HepG2 (cell line): ENCODE results near the gene MAFB. TPM values are rescaled to one million over a fixed set of nuclear protein-coding genes. Genes with fewer than 3 reads are reported as not detected.

ENCODE experiments used
- CBX5 ChIP-seq: sonication (generic); formaldehyde crosslinking; IDR thresholded peaks from 2 replicates; pipeline ENCODE4 v1.4.0; 2020; ENCODE audit warnings: missing genetic modification reagents, borderline replicate concordance
- ERF ChIP-seq: IDR thresholded peaks from 2 replicates; pipeline ENCODE4 v1.6.1; 2018; ENCODE audit warnings: missing biosample characterization, missing genetic modification reagents
- FOXA3 ChIP-seq: IDR thresholded peaks from 2 replicates; pipeline ENCODE4 v1.6.1; 2016; ENCODE audit warnings: missing genetic modification reagents, missing compliant biosample characterization
- HIVEP1 ChIP-seq: sonication (generic); formaldehyde crosslinking; IDR thresholded peaks from 2 replicates; pipeline ENCODE4 v1.4.0; 2020; ENCODE audit warnings: mild to moderate bottlenecking, missing genetic modification reagents
- HNRNPLL ChIP-seq: fragments of 200-400 bp; formaldehyde crosslinking; IDR thresholded peaks from 2 replicates; pipeline ENCODE4 v1.6.1; 2017; ENCODE audit warnings: mild to moderate bottlenecking, low read depth, low read length; ENCODE audit not compliant: poor library complexity, severe bottlenecking
- RAD21 ChIP-seq: fragments of 450-650 bp; formaldehyde crosslinking; IDR thresholded peaks from 2 replicates; pipeline ENCODE4 v1.5.0; 2020; ENCODE audit warnings: mild to moderate bottlenecking
- SRSF4 ChIP-seq: fragments of 200-400 bp; formaldehyde crosslinking; IDR thresholded peaks from one replicate; pipeline ENCODE4 v1.6.1; 2018; ENCODE audit warnings: mild to moderate bottlenecking, low read depth, low read length, moderate library complexity; ENCODE audit not compliant: poor library complexity, severe bottlenecking
- ZNF234 ChIP-seq: sonication (generic); formaldehyde crosslinking; conservative IDR thresholded peaks from 2 replicates; pipeline ENCODE4 v1.5.1; 2020; ENCODE audit warnings: mild to moderate bottlenecking, missing genetic modification reagents
- ZNF235 ChIP-seq: sonication (generic); formaldehyde crosslinking; IDR thresholded peaks from 2 replicates; pipeline ENCODE4 v1.8.1; 2023; ENCODE audit warnings: mild to moderate bottlenecking, missing genetic modification reagents, borderline replicate concordance
- ZNF569 ChIP-seq: sonication (generic); formaldehyde crosslinking; IDR thresholded peaks from 2 replicates; pipeline ENCODE4 v1.5.0; 2020; ENCODE audit warnings: mild to moderate bottlenecking, missing genetic modification reagents, moderate library complexity, borderline replicate concordance
- polyA plus RNA-seq, 8 experiments: library from polyadenylated mRNA; depleted of rRNA in 3 of 8; stranded (reverse) in 7 of 8; unstranded in 1 of 8; fragments of >200 nt; fragmentation: Illumina TruSeq in 4 of 8; extraction: Trizol in 4 of 8; gene quantifications; 2 replicates each; pipeline versions ENCODE4 v1.2.1 to v1.2.3, GENCODE V29; 2011 to 2016; ENCODE audit warnings: low read depth in 4 of 8, missing spikeins in 1 of 8, mixed read lengths in 1 of 8; ENCODE audit not compliant: insufficient read depth in 1 of 8
- total RNA-seq, 5 experiments: library from RNA; depleted of rRNA; stranded (reverse); fragments of >200 nt; fragmentation: Illumina TruSeq; extraction: Trizol; gene quantifications; 2 replicates each; pipeline ENCODE4 v1.2.3, GENCODE V29; 2016; ENCODE audit warnings: low read depth in 1 of 5
- TF ChIP-seq, protein P1 (sequence below): sonication (generic); formaldehyde crosslinking; IDR thresholded peaks from 2 replicates; pipeline ENCODE4 v1.5.0; 2020; ENCODE audit warnings: mild to moderate bottlenecking, missing genetic modification reagents
- TF ChIP-seq, protein P2 (sequence below): IDR thresholded peaks from 2 replicates; pipeline ENCODE4 v1.6.1; 2012; ENCODE audit warnings: low read depth, low read length, improper control_type of control experiment
- TF ChIP-seq, protein P3 (sequence below): IDR thresholded peaks from 2 replicates; pipeline ENCODE4 v1.6.1; 2016; ENCODE audit warnings: low read depth, missing genetic modification reagents, missing compliant biosample characterization
- TF ChIP-seq, protein P4 (sequence below): sonication (generic); formaldehyde crosslinking; conservative IDR thresholded peaks from 2 replicates; pipeline ENCODE4 v1.4.0; 2020; ENCODE audit warnings: missing genetic modification reagents

The MAFB gene
- total and polyA plus RNA-seq, 2 of the 13 experiments (the other 11 are each of a cell fraction or from before 2014, with no cell fraction given), result 0.08 to 0.11 TPM

DNA sequence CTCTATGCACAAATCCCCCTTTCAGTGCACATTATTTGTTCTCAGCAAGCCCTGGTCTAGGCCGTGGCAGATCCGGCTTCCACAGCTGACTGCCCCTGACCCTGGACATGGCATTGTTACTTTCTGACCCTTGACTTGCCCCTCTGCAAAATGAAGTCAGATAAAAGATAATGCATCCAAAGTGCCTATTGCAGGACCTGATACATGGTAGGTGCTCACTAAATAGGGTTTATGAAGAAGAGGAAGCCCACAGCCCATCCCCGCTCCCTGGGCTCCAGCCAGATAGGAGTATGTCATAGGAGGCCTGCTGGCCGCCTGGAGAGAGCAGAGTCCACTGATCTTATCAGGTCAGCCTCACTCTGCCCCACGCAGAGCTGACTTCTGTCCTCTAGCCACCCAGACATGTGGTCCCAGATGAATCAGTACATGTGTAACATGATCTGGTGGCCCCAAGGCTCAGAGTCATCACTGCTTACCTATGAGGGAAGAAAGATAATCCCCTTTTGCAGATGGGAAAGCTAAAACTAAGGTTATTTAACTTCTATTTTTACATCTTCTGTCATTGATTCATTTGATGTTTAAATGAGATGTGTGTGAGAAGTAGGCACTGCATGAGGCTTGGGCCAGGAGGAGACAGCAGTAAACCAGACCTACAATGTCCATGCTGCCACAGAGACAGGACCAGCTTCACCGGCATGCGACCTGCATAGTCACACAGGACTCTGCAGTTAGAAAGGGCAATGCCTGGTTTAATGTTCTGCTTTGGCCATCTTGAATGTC lies 20.4 kb downstream of the MAFB start (continued):
- TF ChIP-seq ZNF569 (CRISPR knock-in tag) (0 out of 2 replicates have a peak, but pooled peaks have one; percentile 77), RAD21 (CRISPR knock-in tag) (no peak; the same call in 1 of the 2 replicates), ZNF235 (CRISPR knock-in tag) (no peak), SRSF4 (no peak), ERF (peak; percentile 71; the same call in 1 of the 2 replicates), CBX5 (CRISPR knock-in tag) (peak; percentile 29; the same call in 1 of the 2 replicates), ZNF234 (CRISPR knock-in tag) (no peak), FOXA3 (peak; percentile 79), HIVEP1 (no peak), HNRNPLL (no peak)
- TF ChIP-seq, protein P1, sequence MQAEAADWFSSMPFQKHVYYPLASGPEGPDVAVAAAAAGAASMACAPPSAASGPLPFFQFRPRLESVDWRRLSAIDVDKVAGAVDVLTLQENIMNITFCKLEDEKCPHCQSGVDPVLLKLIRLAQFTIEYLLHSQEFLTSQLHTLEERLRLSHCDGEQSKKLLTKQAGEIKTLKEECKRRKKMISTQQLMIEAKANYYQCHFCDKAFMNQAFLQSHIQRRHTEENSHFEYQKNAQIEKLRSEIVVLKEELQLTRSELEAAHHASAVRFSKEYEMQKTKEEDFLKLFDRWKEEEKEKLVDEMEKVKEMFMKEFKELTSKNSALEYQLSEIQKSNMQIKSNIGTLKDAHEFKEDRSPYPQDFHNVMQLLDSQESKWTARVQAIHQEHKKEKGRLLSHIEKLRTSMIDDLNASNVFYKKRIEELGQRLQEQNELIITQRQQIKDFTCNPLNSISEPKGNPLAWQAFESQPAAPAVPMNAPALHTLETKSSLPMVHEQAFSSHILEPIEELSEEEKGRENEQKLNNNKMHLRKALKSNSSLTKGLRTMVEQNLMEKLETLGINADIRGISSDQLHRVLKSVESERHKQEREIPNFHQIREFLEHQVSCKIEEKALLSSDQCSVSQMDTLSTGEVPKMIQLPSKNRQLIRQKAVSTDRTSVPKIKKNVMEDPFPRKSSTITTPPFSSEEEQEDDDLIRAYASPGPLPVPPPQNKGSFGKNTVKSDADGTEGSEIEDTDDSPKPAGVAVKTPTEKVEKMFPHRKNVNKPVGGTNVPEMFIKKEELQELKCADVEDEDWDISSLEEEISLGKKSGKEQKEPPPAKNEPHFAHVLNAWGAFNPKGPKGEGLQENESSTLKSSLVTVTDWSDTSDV (CRISPR knock-in tag), result no peak
- TF ChIP-seq, protein P2, sequence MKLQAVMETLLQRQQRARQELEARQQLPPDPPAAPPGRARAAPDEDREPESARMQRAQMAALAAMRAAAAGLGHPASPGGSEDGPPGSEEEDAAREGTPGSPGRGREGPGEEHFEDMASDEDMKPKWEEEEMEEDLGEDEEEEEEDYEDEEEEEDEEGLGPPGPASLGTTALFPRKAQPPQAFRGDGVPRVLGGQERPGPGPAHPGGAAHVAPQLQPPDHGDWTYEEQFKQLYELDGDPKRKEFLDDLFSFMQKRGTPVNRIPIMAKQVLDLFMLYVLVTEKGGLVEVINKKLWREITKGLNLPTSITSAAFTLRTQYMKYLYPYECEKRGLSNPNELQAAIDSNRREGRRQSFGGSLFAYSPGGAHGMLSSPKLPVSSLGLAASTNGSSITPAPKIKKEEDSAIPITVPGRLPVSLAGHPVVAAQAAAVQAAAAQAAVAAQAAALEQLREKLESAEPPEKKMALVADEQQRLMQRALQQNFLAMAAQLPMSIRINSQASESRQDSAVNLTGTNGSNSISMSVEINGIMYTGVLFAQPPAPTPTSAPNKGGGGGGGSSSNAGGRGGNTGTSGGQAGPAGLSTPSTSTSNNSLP, result peak; percentile 90
- TF ChIP-seq, protein P3, sequence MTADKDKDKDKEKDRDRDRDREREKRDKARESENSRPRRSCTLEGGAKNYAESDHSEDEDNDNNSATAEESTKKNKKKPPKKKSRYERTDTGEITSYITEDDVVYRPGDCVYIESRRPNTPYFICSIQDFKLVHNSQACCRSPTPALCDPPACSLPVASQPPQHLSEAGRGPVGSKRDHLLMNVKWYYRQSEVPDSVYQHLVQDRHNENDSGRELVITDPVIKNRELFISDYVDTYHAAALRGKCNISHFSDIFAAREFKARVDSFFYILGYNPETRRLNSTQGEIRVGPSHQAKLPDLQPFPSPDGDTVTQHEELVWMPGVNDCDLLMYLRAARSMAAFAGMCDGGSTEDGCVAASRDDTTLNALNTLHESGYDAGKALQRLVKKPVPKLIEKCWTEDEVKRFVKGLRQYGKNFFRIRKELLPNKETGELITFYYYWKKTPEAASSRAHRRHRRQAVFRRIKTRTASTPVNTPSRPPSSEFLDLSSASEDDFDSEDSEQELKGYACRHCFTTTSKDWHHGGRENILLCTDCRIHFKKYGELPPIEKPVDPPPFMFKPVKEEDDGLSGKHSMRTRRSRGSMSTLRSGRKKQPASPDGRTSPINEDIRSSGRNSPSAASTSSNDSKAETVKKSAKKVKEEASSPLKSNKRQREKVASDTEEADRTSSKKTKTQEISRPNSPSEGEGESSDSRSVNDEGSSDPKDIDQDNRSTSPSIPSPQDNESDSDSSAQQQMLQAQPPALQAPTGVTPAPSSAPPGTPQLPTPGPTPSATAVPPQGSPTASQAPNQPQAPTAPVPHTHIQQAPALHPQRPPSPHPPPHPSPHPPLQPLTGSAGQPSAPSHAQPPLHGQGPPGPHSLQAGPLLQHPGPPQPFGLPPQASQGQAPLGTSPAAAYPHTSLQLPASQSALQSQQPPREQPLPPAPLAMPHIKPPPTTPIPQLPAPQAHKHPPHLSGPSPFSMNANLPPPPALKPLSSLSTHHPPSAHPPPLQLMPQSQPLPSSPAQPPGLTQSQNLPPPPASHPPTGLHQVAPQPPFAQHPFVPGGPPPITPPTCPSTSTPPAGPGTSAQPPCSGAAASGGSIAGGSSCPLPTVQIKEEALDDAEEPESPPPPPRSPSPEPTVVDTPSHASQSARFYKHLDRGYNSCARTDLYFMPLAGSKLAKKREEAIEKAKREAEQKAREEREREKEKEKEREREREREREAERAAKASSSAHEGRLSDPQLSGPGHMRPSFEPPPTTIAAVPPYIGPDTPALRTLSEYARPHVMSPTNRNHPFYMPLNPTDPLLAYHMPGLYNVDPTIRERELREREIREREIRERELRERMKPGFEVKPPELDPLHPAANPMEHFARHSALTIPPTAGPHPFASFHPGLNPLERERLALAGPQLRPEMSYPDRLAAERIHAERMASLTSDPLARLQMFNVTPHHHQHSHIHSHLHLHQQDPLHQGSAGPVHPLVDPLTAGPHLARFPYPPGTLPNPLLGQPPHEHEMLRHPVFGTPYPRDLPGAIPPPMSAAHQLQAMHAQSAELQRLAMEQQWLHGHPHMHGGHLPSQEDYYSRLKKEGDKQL (CRISPR knock-in tag), result peak; percentile 70
- TF ChIP-seq, protein P4, sequence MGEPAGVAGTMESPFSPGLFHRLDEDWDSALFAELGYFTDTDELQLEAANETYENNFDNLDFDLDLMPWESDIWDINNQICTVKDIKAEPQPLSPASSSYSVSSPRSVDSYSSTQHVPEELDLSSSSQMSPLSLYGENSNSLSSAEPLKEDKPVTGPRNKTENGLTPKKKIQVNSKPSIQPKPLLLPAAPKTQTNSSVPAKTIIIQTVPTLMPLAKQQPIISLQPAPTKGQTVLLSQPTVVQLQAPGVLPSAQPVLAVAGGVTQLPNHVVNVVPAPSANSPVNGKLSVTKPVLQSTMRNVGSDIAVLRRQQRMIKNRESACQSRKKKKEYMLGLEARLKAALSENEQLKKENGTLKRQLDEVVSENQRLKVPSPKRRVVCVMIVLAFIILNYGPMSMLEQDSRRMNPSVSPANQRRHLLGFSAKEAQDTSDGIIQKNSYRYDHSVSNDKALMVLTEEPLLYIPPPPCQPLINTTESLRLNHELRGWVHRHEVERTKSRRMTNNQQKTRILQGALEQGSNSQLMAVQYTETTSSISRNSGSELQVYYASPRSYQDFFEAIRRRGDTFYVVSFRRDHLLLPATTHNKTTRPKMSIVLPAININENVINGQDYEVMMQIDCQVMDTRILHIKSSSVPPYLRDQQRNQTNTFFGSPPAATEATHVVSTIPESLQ, result no peak
